Stimulated activated CD4-positive, alpha-beta T cell treated with anti-CD3 and anti-CD28 coated beads, Interleukin-4, amount 100 ng/mL, for 24 hours (primary cell): Measurements from ENCODE around the gene NEB.

Experiments
- DNase-seq: peaks from one replicate; pipeline ENCODE4 v3.0.0-alpha.2; 2020

Gene NEB

DNA sequence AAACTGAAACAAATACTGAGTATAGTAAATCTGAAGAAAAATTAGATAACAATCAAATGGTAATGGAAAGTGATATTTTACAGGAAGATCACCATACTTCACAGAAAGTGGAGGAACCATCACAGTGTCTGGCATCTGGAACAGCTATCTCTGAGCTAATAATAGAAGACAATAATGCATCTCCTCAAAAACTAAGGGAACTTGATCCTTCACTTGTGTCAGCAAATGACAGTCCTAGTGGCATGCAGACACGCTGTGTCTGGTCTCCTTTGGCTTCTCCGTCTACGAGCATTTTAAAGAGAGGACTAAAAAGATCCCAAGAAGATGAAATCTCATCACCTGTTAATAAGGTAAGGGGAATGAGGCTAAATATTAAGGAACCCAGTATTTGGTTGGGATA is 268.5 kb downstream of the NEB start:
- no peak for DNase-seq

DNA sequence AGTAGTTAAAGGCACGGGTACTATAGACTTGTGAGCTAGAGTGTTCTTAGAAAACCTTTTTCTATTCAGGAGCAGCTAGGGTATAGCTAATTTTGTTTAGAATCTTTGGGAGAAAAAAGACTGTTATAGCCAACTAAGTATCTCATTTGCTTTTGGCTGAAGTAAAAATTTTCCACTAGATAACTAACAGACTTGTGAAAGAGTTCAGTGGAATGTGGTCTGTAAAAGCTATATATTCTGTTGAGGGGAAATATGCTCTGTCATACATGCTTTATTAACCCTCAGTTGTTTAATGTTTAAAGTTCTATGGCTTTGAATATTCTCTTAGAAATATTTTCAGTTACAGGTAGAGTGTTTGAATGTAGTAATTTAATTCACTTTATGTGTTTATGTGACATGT is 274.9 kb downstream of the NEB start:
- DNase-seq = no peak

GRCh38 chr2:151439127-151439526 is 295.1 kb downstream of the NEB start:
- DNase-seq = no peak

GRCh38 chr2:151438506-151438905 is 295.8 kb downstream of the NEB start:
- no peak for DNase-seq

DNA sequence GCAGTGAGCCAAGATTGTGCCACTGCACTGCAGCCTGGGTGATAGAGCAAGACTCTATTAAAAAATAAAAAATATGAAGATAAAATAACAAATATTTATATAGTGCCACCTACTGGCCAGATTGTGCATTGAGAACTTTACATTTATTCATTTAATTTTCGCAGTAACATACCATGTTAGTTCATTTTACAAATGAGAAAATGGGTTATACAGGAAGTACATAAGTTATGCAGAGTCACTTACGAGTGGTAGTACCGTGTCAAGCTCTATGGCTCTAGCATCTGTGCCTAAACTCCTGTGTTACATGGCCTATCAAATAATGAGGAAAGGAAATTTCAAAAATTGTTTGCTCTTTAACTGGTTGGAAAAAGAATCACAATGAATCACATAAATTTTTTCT is 296.6 kb downstream of the NEB start:
- no peak for DNase-seq
